Stimulated activated CD8-positive, alpha-beta memory T cell treated with anti-CD3 and anti-CD28 coated beads, Interleukin-2, amount 100 ng/mL, for 48 hours (primary cell): Measurements from ENCODE around the gene PAX5.

Experiments
- DNase-seq, 2 donors: peaks; one replicate each; pipeline ENCODE4 v3.0.0-alpha.2; 2020; ENCODE audit warnings: low read depth in 2 of 2

Gene PAX5

GRCh38 chr9:36961561-36962325, 72.3 kb downstream of the PAX5 start:
- DNase-seq: no peak

- no peak for DNase-seq
Observed at GRCh38 chr9:36961051-36961450, 73.0 kb downstream of the PAX5 start.

- no peak for DNase-seq
Observed at GRCh38 chr9:36960575-36960955, 73.5 kb downstream of the PAX5 start.

- no peak for DNase-seq
Observed at GRCh38 chr9:36959681-36960574, 74.1 kb downstream of the PAX5 start.

- DNase-seq: no peak
Observed at GRCh38 chr9:36956908-36957307, 77.2 kb downstream of the PAX5 start.

- DNase-seq: no peak
Observed at GRCh38 chr9:36950389-36950788, 83.7 kb downstream of the PAX5 start.

GRCh38 chr9:36949466-36949865, 84.6 kb downstream of the PAX5 start:
- DNase-seq: no peak

GRCh38 chr9:36948051-36948450, 86.0 kb downstream of the PAX5 start:
- DNase-seq: no peak

GRCh38 chr9:36946653-36947052, 87.4 kb downstream of the PAX5 start:
- no peak for DNase-seq

- no peak for DNase-seq
Observed at GRCh38 chr9:36945999-36946398, 88.1 kb downstream of the PAX5 start.

GRCh38 chr9:36942891-36943290, 91.2 kb downstream of the PAX5 start:
- no peak for DNase-seq

- no peak for DNase-seq
Observed at GRCh38 chr9:36941441-36941840, 92.6 kb downstream of the PAX5 start.

- DNase-seq: no peak
Observed at GRCh38 chr9:36940881-36941280, 93.2 kb downstream of the PAX5 start.

GRCh38 chr9:36940500-36940853, 93.6 kb downstream of the PAX5 start:
- DNase-seq: no peak

- no peak for DNase-seq
Observed at GRCh38 chr9:36939655-36940499, 94.2 kb downstream of the PAX5 start.

GRCh38 chr9:36939214-36939613, 94.9 kb downstream of the PAX5 start:
- DNase-seq: no peak

GRCh38 chr9:36938617-36939016, 95.5 kb downstream of the PAX5 start:
- DNase-seq: no peak

GRCh38 chr9:36937951-36938350, 96.1 kb downstream of the PAX5 start:
- DNase-seq: no peak

- DNase-seq: no peak
Observed at GRCh38 chr9:36937346-36937745, 96.7 kb downstream of the PAX5 start.

- no peak for DNase-seq
Observed at GRCh38 chr9:36936498-36936831, 97.6 kb downstream of the PAX5 start.

GRCh38 chr9:36935768-36936497, 98.1 kb downstream of the PAX5 start:
- no peak for DNase-seq

- no peak for DNase-seq
Observed at GRCh38 chr9:36935332-36935731, 98.7 kb downstream of the PAX5 start.
